Right lobe of liver (tissue), 6 donors: Measurements from ENCODE around the gene ING3. TPM values are rescaled to one million over a fixed set of nuclear protein-coding genes. Genes with fewer than 3 reads are reported as not detected.

Experiments used
- ATAC-seq, 4 donors: fragments of 200-7000 bp; cut with Tn5 transposase; one replicate each; pipeline ENCODE4 v1.9.1; 2020; ENCODE audit warnings: mild to moderate bottlenecking in 4 of 4, moderate library complexity in 4 of 4
- DNase-seq, 3 donors: peaks; one replicate each; pipeline ENCODE4 v3.0.0-alpha.2; 2020
- H3K27ac ChIP-seq, 3 donors: fragments of 200-600 bp; one replicate each; pipeline ENCODE4 v1.8.0; 2022
- H3K27me3 ChIP-seq, 2 donors: fragments of 200-600 bp; one replicate each; pipeline ENCODE4 v1.8.0; 2022
- H3K36me3 ChIP-seq, 4 donors: fragments of 200-600 bp; sonication (generic) in 1 of 4; one replicate each; pipeline versions ENCODE4 v1.5.1 to v1.8.0; 2017 to 2022; ENCODE audit warnings: control low read depth in 1 of 4
- H3K4me1 ChIP-seq, 4 donors: fragments of 200-600 bp; sonication (generic) in 1 of 4; one replicate each; pipeline versions ENCODE4 v1.5.1 to v1.8.0; 2017 to 2022; ENCODE audit warnings: control low read depth in 1 of 4
- H3K4me3 ChIP-seq, 3 donors: fragments of 200-600 bp; one replicate each; pipeline ENCODE4 v1.8.0; 2022
- H3K9me3 ChIP-seq, 4 donors: fragments of 200-600 bp; sonication (generic) in 1 of 4; one replicate each; pipeline versions ENCODE4 v1.5.1 to v1.8.0; 2017 to 2022; ENCODE audit warnings: control low read depth in 1 of 4
- CTCF ChIP-seq, 4 donors: fragments of 200-600 bp in 3 of 4; fragments of 450-650 bp in 1 of 4; IDR thresholded peaks; one replicate each; pipeline versions ENCODE4 v1.5.1 to v1.8.0; 2016 to 2022; ENCODE audit warnings: antibody characterized with exemption in 4 of 4, mild to moderate bottlenecking in 2 of 4
- POLR2A ChIP-seq: fragments of 450-650 bp; IDR thresholded peaks from one replicate; pipeline ENCODE4 v1.6.1; 2017; ENCODE audit warnings: antibody characterized with exemption, mild to moderate bottlenecking
- WGBS: methylation state at CpG from one replicate; pipeline ENCODE4 v1.1.6; 2018; ENCODE audit warnings: low coverage, low lambda C conversion rate; ENCODE audit not compliant: insufficient coverage; ENCODE audit errors: missing lambda C conversion rate; 5-methylcytosine and 5-hydroxymethylcytosine counted together
- intact Hi-C, 2 donors: fragments of 100-400 bp; cut with DNase I; formaldehyde crosslinking; loops; one replicate each; pipeline versions ENCODE4 v1.11.2 to v1.14.1; 2022
- total RNA-seq, 6 experiments: library from RNA; depleted of rRNA in 2 of 6; stranded (reverse); fragments of >200 nt in 2 of 6; fragmentation: NEBNext Ultra II Directional in 3 of 6; extraction: Animal tissue kit (Norgen Biotek cat#: 25700) in 3 of 6; gene quantifications; one replicate each; pipeline versions ENCODE4 v1.1.0 to v1.2.4, GENCODE V29; 2016 to 2023
- donor health status: DM: no; HTN: yes; CAD: no.
- donor health status: DM: no; HTN: no; CAD: no.
- donor health status: DM: no; HTN: no; CAD: no.
- donor health status: DM: no; HTN: yes; CAD: no.
- donor health status: DM: no; HTN: yes; CAD: no.

Gene ING3
- total RNA-seq, 6 experiments from 2014 or later = 4.5 to 6.5 (median 6.2) TPM

- Histone ChIP-seq H3K36me3 (no peaks in the 10 kb centered on the region), H3K4me3 (no peak overlapping the region), H3K27ac (peak overlapping the region in 1 of 3 donors; percentile 98), H3K27me3 (no peaks in the 10 kb centered on the region), H3K4me1 (peaks cover 0 to 16% (median 3%) of the 10 kb centered on the region in 4 donors), H3K9me3 (no peaks in the 10 kb centered on the region)
- no peak for TF ChIP-seq POLR2A
- TF ChIP-seq CTCF (IDR thresholded peaks at IDR 0.05) = no peak
- intact Hi-C loops = no loop called here
- DNase-seq (no peak), ATAC-seq (no peak)
These were observed 42.5 kb downstream of the ING3 start for GRCh38 chr7:120992965-120993494.

DNA sequence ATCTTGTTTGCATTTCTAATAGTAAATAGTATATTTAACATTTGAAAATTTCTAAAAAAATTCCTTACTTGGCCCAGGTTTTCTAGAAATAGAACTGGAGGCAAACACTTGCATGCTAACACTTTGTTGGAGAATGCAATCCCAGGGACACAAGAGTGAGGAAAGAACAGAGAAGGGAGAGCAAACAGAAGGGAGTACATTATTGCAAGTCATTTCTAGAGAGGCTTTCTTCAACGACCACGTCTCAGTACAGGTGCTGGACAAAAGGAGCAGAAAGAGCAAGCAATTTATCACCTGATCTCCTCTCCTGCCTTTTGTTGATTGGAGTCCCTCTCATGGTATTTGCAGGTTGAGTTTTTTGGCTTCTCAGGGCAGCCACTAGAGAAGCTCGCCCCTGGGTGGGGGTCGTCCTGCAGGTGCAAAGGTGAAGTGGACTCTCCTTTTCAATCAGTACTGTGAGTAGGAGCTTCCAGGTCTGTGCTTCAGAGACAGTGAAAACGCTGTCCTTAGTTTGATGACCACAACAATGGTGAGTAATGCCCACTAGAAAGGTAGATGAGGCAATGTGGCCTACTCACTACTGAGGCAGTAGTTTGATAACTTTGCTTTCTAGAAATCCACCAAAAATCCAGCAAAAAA is 43.1 kb downstream of the ING3 start:
- H3K9me3 ChIP-seq = no peaks in the 10 kb centered on the region
- no peak for TF ChIP-seq CTCF (IDR thresholded peaks at IDR 0.05)
- TF ChIP-seq POLR2A = no peak
- H3K36me3 ChIP-seq = no peaks in the 10 kb centered on the region
- peaks cover 0 to 16% (median 3%) of the 10 kb centered on the region in 4 donors for H3K4me1 ChIP-seq
- DNase-seq (no peak), ATAC-seq (peak in 1 of 4 donors; percentile 8)
- WGBS = 79% methylated on average over 3 of the region's 5 CpGs
- no peaks in the 10 kb centered on the region for H3K27me3 ChIP-seq
- H3K4me3 ChIP-seq = no peak overlapping the region
- intact Hi-C loops = no loop called here
- peak overlapping the region in 1 of 3 donors; percentile 24 for H3K27ac ChIP-seq

DNA sequence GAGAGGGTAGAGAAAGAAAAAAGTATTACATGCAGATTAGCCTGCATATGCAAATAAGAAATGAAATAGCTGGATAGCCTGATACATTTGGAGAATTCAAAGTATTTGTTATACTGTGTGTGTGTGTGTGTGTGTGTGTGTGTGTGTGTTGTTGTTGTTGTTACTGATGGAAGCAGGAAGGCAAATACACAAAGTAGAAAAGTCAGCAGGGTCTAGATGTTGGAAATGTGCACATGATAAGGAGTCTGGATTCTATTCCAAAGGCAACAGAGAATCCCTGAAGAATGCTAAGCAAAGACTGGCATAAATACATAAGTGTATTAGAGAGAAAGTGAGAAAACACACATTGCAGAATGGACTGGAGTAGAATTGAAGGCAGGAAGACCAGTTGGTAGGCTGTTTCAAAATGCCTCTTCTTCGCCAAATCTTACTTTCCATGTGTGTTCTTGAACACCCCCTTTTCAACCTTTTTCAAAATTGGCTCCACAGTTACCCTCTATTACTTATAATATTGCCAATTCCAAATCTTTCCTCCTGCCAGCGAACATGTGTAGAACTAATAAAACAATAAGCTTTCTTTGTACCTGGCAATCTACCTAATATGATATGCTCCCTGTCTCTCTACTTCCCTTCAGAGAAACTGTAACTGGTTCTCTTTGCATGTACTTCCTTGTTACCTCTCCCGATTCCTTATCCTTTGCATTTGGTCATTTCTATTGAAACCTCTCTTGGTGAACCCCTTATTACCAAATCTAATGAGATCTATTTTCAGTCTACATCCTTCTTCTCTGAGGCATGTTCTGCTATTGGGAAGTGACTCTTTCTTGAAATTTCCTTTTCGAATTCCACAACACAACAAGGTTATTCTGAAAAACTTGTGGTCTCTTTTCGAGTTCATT is 44.2 kb downstream of the ING3 start:
- 69% methylated on average over 5 of the region's 5 CpGs for WGBS
- TF ChIP-seq CTCF (IDR thresholded peaks at IDR 0.05) (no peak), POLR2A (no peak)
- Histone ChIP-seq H3K4me3 (no peak overlapping the region), H3K9me3 (no peaks in the 10 kb centered on the region), H3K27ac (no peak overlapping the region), H3K27me3 (no peaks in the 10 kb centered on the region), H3K4me1 (peaks cover 0 to 23% (median 6%) of the 10 kb centered on the region in 4 donors), H3K36me3 (no peaks in the 10 kb centered on the region)
- intact Hi-C loops = no loop called here
- no peak for DNase-seq
- ATAC-seq = no peak

DNA sequence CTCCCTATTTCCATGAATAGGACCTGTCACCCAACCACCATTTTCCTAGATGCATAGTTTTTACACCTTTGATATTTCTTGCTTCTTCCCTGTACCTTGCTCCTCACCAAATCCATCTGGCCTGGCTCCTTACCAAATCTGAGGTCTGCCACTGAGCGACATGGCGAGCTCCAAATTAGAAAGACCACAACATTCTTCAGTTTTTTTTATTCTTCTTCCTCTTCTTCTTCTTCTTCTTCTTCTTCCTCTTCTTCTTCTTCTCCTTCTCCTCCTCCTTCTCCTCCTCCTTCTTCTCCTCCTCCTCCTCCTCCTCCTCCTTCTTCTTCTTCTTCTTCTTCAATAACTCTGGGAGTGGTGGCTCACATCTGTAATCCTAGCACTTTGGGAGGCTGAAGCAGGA is 45.1 kb downstream of the ING3 start:
- ATAC-seq = no peak
- DNase-seq = no peak
- H3K36me3 ChIP-seq = no peaks in the 10 kb centered on the region
- H3K4me3 ChIP-seq = no peak overlapping the region
- TF ChIP-seq POLR2A (no peak), CTCF (IDR thresholded peaks at IDR 0.05) (no peak)
- WGBS = 96% methylated on average over 2 of the region's 2 CpGs
- H3K27ac ChIP-seq = no peak overlapping the region
- peaks cover 0 to 27% (median 6%) of the 10 kb centered on the region in 4 donors for H3K4me1 ChIP-seq
- H3K27me3 ChIP-seq = no peaks in the 10 kb centered on the region
- no peaks in the 10 kb centered on the region for H3K9me3 ChIP-seq
- intact Hi-C loops = no loop called here
